Parathyroid adenoma (tissue), 2 donors: ENCODE measurements around the gene COBLL1.
"Not testable (repeated sequence)": the region's sequence is repeated elsewhere in the genome, so short reads cannot be mapped to it uniquely, and the experiment has no call there.

Experiments used
- H2AFZ ChIP-seq: fragments of 300-600 bp; sonication (generic); one replicate; pipeline ENCODE4 v1.7.0; 2017; ENCODE audit warnings: antibody characterized with exemption, mild to moderate bottlenecking
- H3K27ac ChIP-seq: fragments of 300-600 bp; sonication (generic); one replicate; pipeline ENCODE4 v1.7.0; 2017
- H3K27me3 ChIP-seq: fragments of 300-600 bp; sonication (generic); one replicate; pipeline ENCODE4 v1.7.0; 2017; ENCODE audit warnings: low read length; ENCODE audit not compliant: control insufficient read depth, insufficient read depth
- H3K36me3 ChIP-seq: fragments of 300-600 bp; sonication (generic); one replicate; pipeline ENCODE4 v1.7.0; 2017; ENCODE audit warnings: low read length; ENCODE audit not compliant: control insufficient read depth, insufficient read depth
- H3K4me1 ChIP-seq: fragments of 300-600 bp; sonication (generic); one replicate; pipeline ENCODE4 v1.7.0; 2017; ENCODE audit warnings: control low read depth
- H3K4me2 ChIP-seq: fragments of 300-600 bp; sonication (generic); one replicate; pipeline ENCODE4 v1.7.0; 2017; ENCODE audit warnings: low read length
- H3K4me3 ChIP-seq: fragments of 300-600 bp; sonication (generic); one replicate; pipeline ENCODE4 v1.7.0; 2017; ENCODE audit warnings: low read depth, low read length
- H3K79me2 ChIP-seq: fragments of 300-600 bp; sonication (generic); one replicate; pipeline ENCODE4 v1.7.0; 2017; ENCODE audit warnings: control low read depth
- H3K9ac ChIP-seq: fragments of 300-600 bp; sonication (generic); one replicate; pipeline ENCODE4 v1.7.0; 2017; ENCODE audit warnings: mild to moderate bottlenecking
- H3K9me3 ChIP-seq: fragments of 300-600 bp; sonication (generic); one replicate; pipeline ENCODE4 v1.7.0; 2017; ENCODE audit warnings: low read length; ENCODE audit not compliant: control insufficient read depth
- TF ChIP-seq, protein P1 (sequence below): fragments of 300-600 bp; sonication (generic); IDR thresholded peaks from one replicate; pipeline ENCODE4 v1.7.0; 2017; ENCODE audit warnings: antibody characterized with exemption, mild to moderate bottlenecking
- donor health status: primary hyperparathyroidism.

COBLL1 gene

DNA sequence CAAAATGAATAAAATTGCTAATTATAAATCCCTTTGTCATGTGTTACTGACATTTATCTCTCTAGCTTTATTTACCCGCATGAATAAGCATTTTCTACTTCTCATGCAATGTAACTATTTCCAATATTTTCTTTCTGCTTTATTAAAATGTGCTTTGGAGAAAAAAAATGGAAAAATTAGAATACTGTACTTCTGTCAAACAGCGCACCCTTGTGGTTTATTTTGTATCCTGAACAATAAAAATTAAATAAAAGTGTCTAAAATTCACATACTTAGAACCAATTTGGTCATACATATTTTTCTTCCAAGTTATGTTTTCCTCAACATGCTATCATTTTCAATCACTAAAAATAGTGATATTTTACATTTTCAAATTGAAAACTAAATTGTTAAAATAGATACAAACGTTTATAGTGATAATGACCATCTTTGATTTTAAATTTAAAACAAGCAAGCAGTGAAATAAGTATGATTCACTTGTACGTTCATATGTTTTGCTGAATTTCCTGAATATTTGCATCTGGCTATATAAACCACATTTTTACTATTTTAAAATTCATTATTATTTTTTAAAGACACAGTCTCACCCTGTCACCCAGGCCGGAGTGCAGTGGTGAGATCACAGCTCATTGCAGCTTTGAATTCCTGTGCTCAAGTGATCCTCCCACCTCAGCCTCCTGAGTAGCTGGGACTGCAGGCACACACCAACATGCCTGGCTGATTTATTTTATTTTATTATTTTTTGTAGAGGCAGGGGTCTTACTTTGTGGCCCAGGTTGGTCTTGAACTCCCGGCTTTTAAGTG lies 124.4 kb downstream of the COBLL1 start:
- Histone ChIP-seq H3K36me3 (no peaks in the 10 kb centered on the region), H3K9ac (no peak overlapping the region), H3K27ac (no peak overlapping the region)

DNA sequence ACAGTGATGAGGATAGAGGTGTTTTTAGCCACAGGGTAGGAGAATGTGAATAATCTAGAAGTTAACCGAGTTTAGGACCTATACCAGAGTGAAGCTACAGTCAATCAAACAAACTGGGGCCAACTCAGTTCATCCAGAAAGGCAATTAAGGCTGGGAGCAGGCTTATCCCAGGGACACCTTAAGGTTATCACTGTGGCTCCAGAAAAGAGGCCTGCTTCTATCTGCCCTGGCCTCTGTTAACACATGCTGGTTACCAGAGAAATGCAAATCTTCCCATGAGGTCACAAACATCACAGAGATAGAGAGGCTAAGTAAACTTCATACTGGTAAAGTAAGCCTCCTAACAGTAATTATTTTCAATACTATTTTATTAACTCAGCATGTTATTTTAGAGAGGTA lies 127.2 kb downstream of the COBLL1 start:
- no peaks in the 10 kb centered on the region for H3K4me1 ChIP-seq
- TF ChIP-seq, protein P1, sequence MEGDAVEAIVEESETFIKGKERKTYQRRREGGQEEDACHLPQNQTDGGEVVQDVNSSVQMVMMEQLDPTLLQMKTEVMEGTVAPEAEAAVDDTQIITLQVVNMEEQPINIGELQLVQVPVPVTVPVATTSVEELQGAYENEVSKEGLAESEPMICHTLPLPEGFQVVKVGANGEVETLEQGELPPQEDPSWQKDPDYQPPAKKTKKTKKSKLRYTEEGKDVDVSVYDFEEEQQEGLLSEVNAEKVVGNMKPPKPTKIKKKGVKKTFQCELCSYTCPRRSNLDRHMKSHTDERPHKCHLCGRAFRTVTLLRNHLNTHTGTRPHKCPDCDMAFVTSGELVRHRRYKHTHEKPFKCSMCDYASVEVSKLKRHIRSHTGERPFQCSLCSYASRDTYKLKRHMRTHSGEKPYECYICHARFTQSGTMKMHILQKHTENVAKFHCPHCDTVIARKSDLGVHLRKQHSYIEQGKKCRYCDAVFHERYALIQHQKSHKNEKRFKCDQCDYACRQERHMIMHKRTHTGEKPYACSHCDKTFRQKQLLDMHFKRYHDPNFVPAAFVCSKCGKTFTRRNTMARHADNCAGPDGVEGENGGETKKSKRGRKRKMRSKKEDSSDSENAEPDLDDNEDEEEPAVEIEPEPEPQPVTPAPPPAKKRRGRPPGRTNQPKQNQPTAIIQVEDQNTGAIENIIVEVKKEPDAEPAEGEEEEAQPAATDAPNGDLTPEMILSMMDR: no peak
- H2AFZ ChIP-seq: no peak overlapping the region
- no peak overlapping the region for H3K27ac ChIP-seq
- no peak overlapping the region for H3K4me3 ChIP-seq
- no peaks in the 10 kb centered on the region for H3K27me3 ChIP-seq
- no peaks in the 10 kb centered on the region for H3K36me3 ChIP-seq
- no peak overlapping the region for H3K4me2 ChIP-seq
- no peaks in the 10 kb centered on the region for H3K9me3 ChIP-seq
- no peak overlapping the region for H3K9ac ChIP-seq
- no peaks in the 10 kb centered on the region for H3K79me2 ChIP-seq

More for the DNA sequence above, 124.4 kb downstream of the COBLL1 start:
- Histone ChIP-seq H3K79me2 (no peaks in the 10 kb centered on the region), H3K27me3 (no peaks in the 10 kb centered on the region), H2AFZ (no peak overlapping the region), H3K4me1 (no peaks in the 10 kb centered on the region), H3K4me3 (no peak overlapping the region), H3K4me2 (no peak overlapping the region), H3K9me3 (no peaks in the 10 kb centered on the region)
- TF ChIP-seq, protein P1: peak; percentile 42

DNA sequence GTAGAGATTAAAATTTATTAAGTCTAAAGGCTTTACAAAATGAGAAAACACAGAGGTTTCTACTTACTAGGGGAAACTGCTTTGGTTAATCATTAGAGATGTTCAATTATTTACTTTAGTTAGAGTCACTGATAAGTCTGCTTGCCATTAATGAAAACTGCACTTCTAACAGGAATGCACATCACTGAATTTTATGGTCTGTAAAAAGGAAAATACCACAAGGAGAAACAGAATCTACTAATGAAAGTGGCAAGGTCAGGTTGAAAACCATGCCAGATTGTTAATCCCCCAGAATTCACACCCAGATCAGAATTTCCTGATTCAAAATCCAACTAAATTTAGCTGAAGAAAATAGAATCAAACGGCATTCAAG lies 129.9 kb downstream of the COBLL1 start:
- H3K9ac ChIP-seq: no peak overlapping the region
- TF ChIP-seq, protein P1: no peak
- H2AFZ ChIP-seq: no peak overlapping the region
- no peak overlapping the region for H3K4me2 ChIP-seq
- no peak overlapping the region for H3K4me3 ChIP-seq
- no peaks in the 10 kb centered on the region for H3K27me3 ChIP-seq
- no peaks in the 10 kb centered on the region for H3K79me2 ChIP-seq
- H3K9me3 ChIP-seq: no peaks in the 10 kb centered on the region
- H3K4me1 ChIP-seq: no peaks in the 10 kb centered on the region
- no peak overlapping the region for H3K27ac ChIP-seq
- H3K36me3 ChIP-seq: no peaks in the 10 kb centered on the region

DNA sequence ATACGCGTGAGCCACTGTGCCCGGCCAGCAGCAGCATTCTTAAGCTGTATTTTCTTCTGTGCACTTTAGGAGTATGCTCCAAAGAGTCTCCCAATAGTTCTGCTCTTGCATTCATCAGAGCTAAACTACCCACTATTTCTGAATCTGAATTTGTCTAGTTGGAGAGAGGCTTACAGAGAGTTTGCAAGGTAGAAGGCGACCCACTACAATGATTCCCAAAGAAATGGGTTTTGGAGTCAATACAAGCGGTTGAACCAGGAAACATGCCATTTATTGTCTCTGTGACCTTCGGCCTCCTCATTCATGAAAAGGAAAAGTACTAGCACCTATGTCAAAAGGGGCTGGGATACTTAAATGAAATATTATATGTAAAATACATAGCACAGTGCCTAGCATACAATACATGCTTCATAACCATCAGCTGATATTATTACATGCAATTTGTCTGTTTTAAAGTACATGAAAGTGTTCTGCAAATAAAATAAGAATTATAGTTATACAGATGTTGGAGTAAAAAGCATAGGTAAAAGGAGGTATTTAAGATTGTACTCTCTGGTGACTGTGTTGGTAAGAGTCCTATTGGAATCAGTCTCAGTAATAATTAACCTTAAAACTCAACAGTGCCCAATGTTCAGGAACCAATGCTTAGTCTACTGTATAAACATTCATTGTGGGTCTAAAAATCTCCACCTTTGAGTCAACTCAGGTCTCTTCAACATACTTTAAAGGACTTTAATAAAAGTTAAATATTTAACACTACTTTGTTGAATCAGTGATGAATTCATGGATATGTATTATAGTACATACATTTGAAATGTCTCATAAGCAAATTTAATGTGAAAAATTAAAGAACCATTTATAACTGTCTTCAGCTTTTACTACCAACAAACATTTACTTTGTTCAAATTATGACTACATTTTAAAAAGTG lies 130.5 kb downstream of the COBLL1 start:
- no peaks in the 10 kb centered on the region for H3K36me3 ChIP-seq
- H2AFZ ChIP-seq: no peak overlapping the region
- H3K9me3 ChIP-seq: no peaks in the 10 kb centered on the region
- no peak overlapping the region for H3K9ac ChIP-seq
- no peak overlapping the region for H3K4me2 ChIP-seq
- TF ChIP-seq, protein P1: no peak
- H3K27ac ChIP-seq: no peak overlapping the region
- H3K4me3 ChIP-seq: no peak overlapping the region
- H3K27me3 ChIP-seq: no peaks in the 10 kb centered on the region
- H3K4me1 ChIP-seq: no peaks in the 10 kb centered on the region
- H3K79me2 ChIP-seq: no peaks in the 10 kb centered on the region

DNA sequence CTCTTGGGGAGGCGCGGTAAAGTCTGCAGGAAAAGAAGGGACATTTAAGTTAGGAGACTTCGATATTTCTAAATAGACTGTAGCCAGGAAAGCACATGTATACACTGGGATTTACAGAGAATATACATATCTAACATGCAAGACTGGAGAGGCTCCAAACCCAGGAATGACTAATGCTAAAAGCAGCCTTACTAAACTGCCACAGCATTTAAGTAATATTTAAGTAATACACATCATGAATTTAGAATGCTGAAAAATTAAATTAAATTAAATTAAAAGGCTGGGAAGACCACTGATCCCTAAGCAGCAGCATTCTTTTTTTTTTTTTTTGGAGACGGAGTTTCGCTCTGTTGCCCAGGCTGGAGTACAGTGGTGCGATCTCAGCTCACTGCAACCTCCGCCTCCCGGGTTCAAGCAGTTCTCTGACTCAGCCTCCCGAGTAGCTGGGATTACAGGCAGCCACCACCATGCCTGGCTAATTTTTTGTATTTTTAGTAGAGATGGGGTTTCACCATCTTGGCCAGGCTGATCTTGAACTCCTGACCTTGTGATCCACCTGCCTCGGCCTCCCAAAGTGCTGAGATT lies 131.3 kb downstream of the COBLL1 start:
- not testable (repeated sequence) for H3K4me3 ChIP-seq, H3K79me2 ChIP-seq, H3K27ac ChIP-seq, H3K27me3 ChIP-seq, H3K9ac ChIP-seq, H3K4me2 ChIP-seq, H3K9me3 ChIP-seq, H3K36me3 ChIP-seq, H3K4me1 ChIP-seq, H2AFZ ChIP-seq
